Cerebellar cortex (tissue), 1 donor: Measurements from ENCODE around the gene TSC1.

Experiments used
- DNase-seq: peaks from one replicate; pipeline ENCODE4 v3.0.0-alpha.2; 2015; ENCODE audit warnings: low spot score

The TSC1 gene

DNA sequence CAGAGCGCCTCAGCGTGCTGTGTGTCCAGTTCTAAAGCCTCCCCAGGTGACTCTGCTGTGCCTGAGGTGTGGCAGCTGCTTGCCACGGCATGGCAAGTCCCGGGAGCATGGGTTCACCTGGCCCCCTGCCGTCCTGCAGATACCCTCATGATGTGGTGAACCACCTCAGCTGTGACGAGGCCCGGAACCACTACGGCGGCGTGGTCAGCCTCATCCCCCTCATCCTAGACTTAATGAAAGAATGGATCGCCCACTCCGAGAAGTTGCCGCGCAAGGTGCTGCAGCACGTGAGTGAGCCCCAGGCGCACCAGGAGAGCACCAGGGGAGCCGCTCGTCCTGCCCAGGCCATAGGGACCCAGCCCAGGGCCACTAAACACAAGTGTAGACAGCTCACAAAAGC, 56.3 kb downstream of the TSC1 start:
- no peak for DNase-seq

DNA sequence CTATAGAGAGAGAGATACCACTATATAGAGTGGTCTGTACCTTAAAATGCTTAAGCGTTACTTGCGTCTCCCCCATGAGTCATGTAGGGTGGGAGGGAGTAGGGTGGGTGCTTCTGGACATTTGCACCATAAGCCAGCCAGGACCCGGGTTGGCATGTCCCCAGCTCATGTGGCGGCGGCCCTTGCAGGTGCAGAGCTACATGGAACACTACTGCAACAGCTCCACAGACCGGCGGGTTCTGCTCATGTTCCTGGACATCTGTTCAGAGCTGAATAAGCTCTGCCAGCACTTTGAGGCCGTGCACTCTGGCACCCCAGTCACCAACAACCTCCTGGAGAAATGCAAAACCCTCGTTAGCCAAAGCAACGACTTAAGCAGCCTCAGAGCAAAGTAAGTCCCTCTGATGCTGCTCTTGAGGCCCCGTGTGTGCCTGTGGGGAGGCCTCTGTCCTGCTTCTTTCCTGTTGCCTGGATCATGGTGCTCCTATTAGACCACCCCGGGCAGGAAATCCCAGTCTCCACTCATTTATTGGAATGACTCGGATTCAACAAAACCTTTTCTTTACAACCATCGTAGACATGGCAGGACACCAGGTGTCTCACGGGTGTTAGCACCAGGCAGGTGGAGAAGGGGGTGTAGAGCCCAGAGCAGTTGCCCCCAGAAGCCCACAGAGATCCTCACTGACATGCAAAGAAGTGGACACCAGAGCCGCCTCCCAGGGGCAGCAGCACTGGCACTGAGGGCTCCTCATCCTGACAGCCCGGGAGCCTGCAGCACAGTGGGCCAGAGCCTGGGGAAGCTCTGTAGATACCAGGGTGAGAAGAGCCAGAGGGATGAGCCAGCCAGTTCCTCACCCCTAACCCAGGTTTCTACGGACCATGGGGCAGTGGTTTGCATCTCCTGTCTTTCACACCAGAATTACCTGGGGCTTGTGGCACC, 57.0 kb downstream of the TSC1 start:
- no peak for DNase-seq

DNA sequence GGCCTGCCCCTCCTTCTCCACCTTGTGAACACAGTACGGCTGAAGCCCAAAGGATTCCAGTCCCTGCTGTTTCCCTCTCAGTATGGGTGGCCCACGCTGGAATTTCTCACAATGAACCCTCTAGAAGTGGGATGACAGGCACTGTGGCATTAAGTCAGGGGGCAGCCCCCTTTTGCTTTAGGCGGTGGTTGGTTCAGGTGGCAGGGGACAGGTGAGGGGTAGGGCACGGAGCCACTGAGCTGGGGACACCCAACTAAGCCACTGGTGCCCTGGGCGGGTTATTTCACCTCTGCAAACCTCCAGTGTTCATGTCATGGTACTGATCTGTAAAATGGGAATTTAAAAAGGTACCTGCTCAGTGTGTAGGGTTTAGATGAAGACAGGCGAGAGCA, 58.1 kb downstream of the TSC1 start:
- DNase-seq, result no peak

DNA sequence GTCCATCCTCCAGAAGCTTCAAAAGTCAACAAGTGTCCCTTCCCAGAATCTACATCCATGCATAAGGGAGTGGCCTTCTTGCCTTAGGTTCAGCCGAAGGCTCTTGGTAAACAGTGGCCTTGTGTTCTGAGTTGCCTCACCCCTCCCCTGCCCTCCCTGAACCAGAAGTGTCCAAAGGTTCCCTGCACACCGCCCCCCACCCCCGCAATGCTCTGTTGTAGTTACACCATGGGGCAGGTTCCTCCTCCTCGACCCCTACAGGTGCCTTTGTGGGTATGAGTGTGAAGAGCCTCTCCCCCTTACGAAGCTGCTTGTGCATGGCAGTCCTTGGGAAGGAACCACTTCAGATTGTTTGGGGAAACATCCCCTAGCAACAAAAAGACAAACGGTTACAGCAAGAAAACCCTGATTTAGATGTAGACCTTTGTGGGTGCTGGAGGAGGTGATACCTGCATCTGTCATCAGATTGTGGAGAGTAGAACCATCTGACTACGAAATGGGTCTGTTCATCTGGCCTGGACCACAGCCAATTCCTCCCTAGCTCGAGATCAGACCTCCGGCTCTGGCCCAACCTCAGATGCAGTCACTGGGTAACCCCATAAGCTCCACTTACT, 58.6 kb downstream of the TSC1 start:
- DNase-seq, result no peak

DNA sequence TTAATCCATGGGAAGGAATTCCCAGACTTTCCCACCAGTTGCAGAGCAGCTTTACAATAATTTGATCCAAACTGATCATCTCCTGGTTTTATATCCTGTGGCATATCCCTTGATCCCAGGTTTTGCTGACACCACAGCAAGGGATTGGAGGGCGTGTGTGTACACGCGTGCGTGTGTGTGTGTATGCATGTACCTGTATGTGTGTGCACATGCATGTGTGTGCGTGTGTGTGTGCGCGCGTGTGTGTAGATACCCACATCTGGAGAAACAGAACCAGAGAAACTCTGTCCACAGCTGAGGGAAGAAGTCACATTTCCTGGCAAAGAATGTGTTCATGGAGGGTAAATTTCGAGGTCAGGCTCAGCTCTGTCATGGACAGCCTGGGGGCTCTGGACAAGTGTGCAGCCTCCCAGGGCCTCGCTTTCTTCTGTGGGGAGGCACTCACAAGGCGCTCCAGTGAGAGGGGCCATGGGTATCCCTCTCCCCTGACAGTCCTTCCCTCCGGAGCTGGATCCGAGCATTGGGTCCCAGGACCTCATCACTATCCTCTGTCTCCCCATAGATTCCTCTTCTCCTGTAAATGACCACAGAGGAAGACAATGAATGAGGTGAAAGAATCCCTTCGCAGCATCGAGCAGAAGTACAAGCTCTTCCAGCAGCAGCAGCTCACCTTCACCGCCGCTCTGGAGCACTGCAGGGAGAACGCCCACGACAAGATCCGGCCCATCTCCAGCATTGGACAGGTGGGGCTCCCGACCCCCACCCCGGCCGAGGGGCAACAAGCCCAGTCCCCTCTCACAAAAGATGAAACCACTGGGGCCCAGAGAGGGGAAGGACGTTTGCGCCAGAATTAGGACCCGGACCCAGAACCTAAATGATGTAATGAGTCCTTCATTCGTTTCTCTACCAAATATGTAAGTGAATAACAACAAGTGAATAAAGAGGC, 60.8 kb downstream of the TSC1 start:
- no peak for DNase-seq

DNA sequence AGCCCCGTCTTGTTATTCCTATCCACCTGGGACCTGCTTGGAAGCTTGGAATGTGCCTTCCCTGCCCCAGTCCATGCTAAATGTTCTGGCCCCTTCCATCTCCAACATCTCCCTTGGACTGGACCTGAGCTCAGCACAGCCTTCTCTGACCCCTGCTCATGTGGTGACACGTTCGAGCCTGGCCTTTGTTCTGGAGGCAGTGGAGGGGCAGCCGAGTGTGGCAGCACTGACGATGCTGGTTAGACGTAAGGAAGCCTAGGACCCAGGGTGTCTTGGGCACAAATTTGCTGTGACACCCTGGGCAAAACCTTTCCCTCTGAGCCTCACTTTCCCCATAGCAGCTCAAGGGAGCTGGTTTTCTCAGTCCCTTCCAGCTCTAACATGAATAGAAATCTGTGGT, 61.8 kb downstream of the TSC1 start:
- no peak for DNase-seq

DNA sequence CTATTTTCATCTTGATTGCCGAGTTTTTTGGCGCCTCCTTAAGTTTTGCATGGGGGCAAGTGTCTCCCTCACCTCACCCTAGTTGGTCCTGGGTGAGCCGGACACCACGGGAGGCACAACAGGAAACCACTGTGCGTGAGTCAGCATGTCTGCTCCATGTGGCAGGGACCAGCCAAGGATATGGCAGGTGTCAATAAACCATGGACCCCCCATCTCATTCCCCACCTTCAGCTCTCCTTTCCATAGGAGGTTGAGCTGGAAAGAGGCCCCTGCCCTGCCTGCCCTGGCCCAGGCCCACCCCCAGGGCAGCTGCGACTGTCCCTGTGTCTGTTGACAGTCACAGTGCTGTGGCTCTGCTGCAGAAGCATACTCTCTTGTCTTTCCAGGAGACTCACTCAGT, 62.6 kb downstream of the TSC1 start:
- DNase-seq, result no peak

DNA sequence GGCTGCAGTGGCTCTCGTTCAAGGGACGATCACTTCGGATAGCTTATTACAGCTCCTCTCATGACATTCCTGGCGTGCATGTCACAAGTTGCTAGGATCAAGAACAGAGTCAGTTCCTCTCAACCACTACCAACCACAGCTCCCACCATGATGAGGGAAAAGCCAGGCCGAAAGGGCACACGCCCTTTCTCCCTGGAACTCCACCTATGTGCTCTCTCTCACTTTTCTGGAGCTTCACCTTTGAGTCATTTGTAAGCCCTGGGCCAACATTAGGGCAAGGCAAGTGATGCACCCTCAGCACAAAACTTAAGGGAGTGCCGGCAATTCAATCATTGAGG, 64.1 kb downstream of the TSC1 start:
- DNase-seq, result no peak

DNA sequence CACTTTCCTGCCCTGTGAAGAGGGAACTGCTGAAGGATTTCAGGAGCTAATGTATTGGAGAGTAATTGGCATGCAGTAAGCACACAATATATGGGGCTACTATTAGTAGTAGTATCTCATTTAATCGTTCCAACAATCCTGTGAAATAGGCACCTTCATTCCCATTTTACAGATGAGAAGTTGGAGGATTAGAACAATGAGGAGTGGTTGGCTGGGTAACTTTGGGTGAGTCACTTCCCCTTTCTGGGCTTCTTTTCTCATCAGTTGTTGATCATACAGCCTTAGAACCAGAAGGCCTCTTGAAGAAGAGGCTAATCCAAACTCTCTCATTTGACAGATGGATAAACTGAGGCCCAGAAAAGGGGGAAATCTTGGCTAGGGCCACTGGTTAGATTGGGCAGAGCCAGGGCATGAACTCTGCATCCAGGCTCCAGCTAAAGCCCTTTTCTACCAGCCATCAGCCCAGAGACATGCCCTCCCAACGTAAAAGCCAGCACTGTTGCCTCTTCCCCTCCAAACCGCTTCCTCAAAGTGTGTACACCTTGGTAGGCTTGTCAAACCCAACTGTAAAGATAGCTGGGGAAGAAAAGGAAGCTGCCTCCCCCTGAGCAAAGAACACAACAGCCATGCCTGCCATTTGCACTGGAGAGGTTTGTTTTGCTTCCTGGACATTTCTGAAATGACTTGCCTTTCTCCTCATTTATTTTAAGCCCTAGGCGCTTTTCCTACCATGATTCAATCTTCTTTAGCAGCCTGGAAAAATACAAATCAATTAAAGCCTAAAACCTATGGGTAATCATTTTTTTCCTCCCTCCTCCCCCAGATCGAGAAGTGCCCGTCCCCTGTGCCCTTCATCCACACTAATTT, 64.7 kb downstream of the TSC1 start:
- no peak for DNase-seq

DNA sequence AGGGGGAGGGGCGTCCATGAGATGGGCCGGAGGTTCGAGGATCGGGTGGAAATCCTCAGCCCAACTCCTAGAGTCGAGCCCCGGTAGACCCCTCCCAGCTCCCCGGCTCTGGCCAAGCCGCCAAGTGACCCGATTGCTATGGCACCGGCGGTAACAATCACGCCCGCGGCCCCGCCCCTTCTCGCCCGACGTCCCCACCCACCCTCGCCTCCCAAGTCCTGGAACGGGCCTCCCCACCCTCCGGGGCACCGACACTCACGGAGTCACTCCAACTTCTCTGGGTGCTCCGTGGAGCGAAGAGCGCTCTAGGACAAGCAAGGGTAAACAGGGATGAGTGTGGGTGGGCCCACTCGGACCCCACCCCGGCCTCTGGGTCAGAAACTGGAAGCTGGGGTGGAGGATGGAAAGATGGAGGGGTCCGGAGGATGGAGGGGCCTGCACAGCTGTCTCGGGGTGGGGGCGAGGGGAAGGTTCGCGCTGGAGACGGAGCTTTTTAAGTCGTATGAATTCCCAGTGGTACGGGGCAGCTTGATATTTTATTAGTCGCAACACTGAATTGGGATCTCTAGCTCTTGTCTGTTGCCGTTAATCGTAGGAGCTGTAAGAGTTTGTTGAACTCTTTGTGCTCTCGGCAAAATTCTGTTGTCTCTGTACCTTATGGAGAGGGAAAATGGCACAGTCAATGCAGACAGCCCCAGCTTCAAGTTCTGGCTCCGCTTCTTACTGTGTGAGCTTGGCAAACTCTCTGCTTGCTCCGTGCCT, 65.5 kb downstream of the TSC1 start, which contains the start of gene SPACA9:
Gene SPACA9 (plus strand): TSS at position 204 of the 762 bp plus-strand sequence. CDS start 5,050 bp downstream, outside the sequence.
- DNase-seq, result peak; percentile 58

DNA sequence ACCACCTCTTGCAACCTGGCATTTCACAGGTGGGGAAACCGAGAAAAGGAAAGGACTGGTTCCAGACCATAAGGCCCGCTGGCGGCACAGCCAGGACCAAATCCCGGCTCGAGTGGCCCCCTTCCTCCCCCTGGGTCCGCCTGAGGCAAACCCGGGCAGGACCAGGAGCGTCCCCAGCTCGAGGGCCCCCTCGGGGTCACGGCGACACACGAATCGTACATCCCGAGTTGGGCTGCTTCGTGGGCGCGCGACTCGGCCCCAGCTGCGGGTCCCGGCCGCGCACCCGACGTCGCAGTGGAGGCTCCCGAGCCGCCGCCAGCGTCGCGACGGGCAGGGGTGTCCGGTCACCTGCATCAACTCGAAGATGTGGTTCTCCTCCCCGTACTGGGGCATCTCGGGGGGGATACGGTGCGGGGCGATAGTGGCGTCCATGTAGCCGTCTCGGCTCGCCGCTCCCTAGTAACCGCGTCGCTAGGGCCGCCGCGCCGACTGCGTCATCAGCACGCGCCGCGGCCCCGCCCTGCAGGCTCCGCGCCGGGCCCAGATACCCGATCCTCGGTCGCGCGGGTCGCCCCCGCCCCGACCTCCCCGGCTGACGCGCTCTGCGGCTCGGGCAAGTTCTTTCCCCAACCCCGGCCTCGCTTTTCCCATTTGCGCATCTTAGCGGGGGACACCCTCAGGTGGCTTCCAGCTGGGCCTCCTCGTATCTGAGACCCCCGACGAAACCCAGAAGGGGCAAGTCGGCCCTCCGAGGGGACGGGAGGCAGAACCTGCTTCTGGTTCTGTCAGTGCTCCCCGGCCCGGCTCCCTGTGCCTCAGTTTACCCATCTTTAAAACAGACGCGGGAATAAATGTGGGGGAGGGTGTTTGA, 66.4 kb downstream of the TSC1 start, which contains the start of gene AK8:
Gene AK8 (minus strand): TSS at position 461 of the 871 bp plus-strand sequence. CDS start 29 bp downstream, at position 432.
- peak; percentile 61 for DNase-seq

DNA sequence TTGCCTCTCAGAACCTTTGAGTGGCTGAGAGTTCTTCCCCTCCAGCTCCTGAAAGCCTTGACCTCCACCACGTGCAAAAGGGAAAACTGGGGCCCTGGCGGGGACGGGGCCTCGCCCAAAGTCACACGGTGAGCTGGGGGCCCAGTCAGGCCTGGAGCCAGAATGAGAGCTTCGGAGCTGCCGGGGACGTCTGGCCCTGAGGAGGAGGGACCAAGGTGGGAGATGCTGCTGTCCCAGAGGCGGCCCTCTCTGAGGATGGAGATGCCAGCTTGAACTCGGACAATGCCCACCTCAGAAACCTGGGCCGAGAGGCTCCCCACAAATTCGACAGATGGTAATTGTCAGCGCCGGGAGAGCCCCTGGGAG, 67.0 kb downstream of the TSC1 start:
- DNase-seq, result no peak

DNA sequence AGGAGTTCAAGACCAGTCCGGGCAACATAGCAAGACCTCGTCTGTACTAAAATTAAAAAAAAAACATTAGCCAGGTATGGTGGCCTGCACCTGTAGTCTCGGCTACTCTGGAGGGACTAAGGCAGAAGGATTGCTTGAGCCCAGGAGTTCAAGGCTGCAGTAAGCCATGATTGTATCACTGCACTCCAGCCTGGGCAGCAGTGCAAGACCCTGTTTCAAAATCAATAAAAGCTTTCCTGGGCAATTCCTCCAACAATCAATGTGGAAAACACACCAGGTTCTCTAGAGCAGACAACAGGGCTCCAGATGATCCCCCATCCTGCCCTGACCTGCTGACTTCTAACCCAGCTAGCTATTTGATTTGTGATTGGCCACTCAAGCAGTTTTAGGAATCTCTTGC, 67.6 kb downstream of the TSC1 start:
- no peak for DNase-seq

DNA sequence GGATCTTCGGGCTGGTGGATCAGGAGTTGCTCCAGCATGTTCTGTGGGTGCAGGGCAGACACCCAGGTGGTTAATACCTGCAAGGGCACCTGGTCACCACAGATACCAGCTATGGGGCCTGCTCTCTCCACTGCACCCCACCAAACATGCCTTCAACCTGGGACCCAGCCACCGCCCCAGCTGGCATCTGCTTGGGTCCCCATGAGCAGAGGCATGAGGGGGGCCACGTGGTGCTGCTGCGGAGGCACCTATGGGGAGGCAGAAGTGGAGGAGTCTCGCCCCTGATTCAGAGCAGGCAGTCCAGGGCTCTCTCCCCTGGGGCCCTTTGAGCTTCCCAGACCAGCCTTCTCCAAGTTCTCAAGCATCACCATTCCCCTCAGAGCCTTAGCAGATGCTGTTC, 69.3 kb downstream of the TSC1 start:
- DNase-seq, result no peak

DNA sequence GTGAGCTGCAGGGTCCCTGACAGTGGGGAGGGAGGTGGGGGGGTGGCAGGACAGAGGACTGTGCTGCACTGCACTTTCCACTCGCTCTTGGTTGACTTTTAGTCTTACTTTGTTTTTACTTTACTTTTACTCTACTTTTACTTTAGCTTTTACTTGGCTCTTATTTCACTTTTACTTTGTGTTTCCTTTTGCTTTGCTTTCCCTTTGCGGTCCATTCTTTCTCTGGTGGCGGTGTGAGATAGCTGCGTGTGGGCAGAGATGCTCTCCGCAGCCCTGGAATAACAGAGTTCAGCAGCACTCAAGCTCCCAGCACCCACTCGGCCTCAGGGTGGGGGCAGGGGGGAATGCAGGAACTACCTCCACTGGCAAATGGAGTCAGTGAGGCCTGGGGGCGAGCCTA, 71.0 kb downstream of the TSC1 start:
- no peak for DNase-seq

DNA sequence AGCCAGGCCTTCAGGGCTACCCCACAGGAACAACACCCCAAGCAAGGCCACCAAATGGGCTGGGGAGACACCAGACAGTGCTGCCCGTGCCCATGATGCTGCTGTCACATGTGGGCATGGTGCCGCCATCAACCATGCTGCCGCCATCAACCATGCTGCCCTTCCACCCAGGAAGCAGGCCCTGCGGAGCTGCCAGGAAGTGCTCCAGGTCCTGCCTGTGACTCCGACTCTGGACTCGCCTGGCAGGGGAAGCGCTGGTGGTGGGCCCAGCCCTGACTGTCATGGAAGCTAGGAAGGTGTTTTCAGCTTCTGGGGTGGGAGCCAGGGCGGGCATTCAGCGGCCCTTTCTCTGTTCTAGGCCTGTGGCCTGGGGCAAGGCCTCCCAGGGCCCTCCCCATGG, 75.2 kb downstream of the TSC1 start:
- no peak for DNase-seq

DNA sequence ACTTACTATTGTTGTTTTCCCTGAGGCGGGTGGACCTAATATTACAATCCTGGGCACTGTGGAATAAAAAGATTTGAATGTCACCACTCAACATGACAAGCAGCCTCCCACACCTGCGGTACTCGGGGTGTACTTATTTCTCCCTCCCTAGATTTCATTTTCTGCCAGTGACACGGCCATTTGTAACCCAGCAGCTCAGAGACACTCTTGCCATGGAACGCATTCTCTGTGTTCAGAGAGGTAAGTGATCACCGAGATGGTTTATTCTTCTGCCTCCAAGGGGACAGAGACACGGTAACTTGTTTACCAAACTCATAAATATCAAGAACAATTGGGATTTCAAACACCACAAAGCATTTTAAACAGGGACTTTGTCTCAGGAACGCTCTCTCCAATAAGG, 77.5 kb downstream of the TSC1 start:
- DNase-seq, result no peak

DNA sequence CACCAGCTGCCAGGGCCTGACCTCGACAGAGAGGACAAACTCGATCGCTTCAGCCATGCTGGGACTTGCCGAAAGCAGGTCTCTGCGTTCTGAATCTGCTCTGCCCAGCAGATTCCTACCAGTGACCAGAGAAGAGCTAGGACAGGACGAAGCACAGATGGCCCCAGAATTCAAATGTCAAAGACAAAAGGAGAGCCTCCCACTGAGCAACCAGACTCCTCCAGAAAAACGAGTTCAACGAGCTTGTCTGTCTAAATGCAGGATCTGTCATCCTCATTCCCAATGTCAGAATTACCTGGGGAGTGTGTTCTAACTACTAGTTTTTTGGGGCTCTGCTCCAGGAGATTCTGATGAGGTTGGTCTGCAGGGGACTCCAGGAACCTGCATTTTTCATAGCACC, 79.7 kb downstream of the TSC1 start:
- peak; percentile 60 for DNase-seq

DNA sequence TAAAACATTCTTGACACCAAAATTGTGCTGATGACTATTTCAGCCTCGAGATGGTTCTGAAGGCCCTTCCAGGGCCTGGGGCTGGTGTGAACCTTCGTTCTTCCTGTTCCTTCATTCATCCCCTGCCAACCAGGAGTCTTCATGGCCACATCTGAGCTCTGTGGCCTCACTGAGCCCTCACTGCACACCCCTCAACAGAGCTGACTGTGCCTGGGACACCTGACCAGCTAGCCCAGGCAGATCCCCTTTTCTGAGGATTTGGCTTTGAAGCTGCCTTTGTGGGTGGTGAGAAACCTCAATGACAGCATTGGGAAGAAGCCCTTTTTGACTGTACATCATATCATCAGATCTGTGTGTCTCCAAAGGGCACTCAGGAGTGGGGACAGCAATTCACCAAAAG, 80.1 kb downstream of the TSC1 start:
- DNase-seq, result no peak

DNA sequence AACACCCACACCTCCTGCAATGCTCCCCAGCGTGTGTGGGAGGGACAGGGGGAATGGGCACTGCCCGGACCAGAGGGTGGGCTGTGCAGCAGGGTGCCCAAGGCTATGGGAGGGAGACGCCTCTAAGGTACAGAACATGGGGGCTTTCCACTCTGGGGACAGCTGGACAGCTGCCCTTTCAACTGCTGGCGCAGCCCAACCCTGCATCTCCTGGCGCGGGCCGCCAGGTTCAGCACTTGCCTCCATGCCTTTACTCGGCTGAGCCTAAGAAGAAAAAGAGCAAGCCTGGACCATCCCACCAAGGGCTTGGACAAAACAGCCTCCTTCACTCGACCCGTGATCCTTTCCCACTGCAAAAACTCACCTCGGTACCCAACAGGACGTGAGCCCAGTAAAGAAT, 81.3 kb downstream of the TSC1 start:
- no peak for DNase-seq
